Activated CD8-positive, alpha-beta T cell treated with anti-CD3 and anti-CD28 coated beads for 36 hours (primary cell): ENCODE results near the gene TMEM260. TPM values are rescaled to one million over a fixed set of nuclear protein-coding genes. Genes with fewer than 3 reads are reported as not detected.
A peak's percentile ranks its signal among the peaks of the same experiment; 100 is the strongest.

Experiments
- ATAC-seq: fragments of 200-7000 bp; cut with Tn5 transposase; one replicate; pipeline ENCODE4 v1.10.0; 2021; ENCODE audit warnings: mild to moderate bottlenecking, moderate library complexity
- CTCF ChIA-PET: fragments of 350-600 bp; sonication (Branson Sonifier 250); formaldehyde crosslinking; loops from one replicate; lab custom pipeline; 2021; ENCODE audit warnings: antibody characterized with exemption; lab: Charles Lee
- POLR2A ChIA-PET: fragments of 350-600 bp; sonication (Branson Sonifier 250); formaldehyde crosslinking; loops from one replicate; lab custom pipeline; 2021; ENCODE audit warnings: antibody characterized with exemption; lab: Charles Lee
- DNase-seq: peaks from one replicate; pipeline ENCODE4 v3.0.0-alpha.2; 2020
- H3K27ac Mint-ChIP-seq: one replicate; pipeline ENCODE4 v1.8.0; 2021; ENCODE audit warnings: mild to moderate bottlenecking, mixed read lengths
- H3K27me3 Mint-ChIP-seq: one replicate; pipeline ENCODE4 v1.8.0; 2021; ENCODE audit warnings: mixed read lengths
- H3K36me3 Mint-ChIP-seq: one replicate; pipeline ENCODE4 v1.8.0; 2021; ENCODE audit warnings: low read depth, mixed read lengths
- H3K4me1 Mint-ChIP-seq: one replicate; pipeline ENCODE4 v1.8.0; 2021; ENCODE audit warnings: low read depth, mixed read lengths
- H3K4me3 Mint-ChIP-seq: one replicate; pipeline ENCODE4 v1.8.0; 2021; ENCODE audit warnings: mild to moderate bottlenecking, moderate library complexity, mixed read lengths
- H3K9me3 Mint-ChIP-seq: one replicate; pipeline ENCODE4 v1.8.0; 2021; ENCODE audit warnings: mixed read lengths
- intact Hi-C: fragments of 100-400 bp; cut with micrococcal nuclease; formaldehyde crosslinking; loops from one replicate; pipeline ENCODE4 v1.10.0; 2022
- total RNA-seq, 2 experiments: library from RNA; stranded (reverse); gene quantifications; one replicate each; pipeline ENCODE4 v1.2.3, GENCODE V29; 2021
- TF ChIP-seq, protein P1 (sequence below): fragments of 200-600 bp; IDR thresholded peaks from one replicate; pipeline ENCODE4 v1.8.0; 2022; ENCODE audit warnings: antibody characterized with exemption, mild to moderate bottlenecking

TMEM260 gene
- total RNA-seq = 10 to 100 TPM; 10.6 to 11.1 TPM

DNA sequence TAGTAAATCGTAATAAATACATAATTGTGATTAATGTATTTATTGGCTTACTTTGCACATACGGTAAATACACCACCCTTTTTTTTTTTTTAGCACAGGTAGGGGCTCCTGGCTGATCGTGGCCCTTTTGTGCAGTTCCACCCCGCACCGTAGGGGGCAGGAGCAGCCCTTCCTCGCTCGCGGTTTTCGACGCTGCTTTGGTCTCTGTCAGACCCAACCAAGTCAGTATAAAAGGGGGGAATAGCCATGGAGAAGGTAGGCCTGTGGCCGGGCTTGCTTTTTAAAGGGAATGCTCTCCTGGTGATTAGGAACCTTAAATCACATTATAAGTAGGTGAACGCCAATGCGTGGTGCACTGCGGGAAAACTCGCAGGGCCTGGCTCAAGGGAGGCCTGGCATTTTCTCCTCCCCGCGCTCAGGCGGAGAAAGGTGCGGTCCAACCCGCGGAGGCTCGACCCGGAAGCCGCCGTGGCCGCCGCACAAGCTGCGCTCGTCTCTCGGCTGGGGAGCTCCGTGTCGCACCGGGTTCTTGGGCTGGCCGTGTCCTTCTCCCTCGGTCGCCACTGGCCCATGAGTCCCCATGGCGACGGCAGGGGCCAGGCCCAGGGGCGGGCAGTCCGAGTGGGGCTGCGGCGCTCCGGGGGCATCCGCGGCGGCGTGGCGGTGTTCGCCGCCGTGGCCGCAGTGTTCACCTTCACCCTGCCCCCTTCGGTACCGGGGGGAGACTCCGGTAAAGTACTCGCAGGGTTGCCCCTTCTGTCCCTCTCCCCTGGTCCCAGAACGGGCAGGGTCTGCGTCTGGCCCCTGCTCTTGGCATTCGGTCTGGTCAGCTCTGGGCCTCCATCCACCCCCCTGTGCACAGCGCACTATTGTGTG lies at the start of gene TMEM260:
Gene TMEM260, plus strand, starts transcription at position 454 of the 876 bp plus-strand sequence. Its CDS starts 117 bp downstream, at position 571.
- ChIA-PET CTCF (interaction anchor here (1.0 to 2.6 kb wide), 5 partner anchors 9 to 145 kb away, joined by 3 to 21 read pairs (median 4); no protein-coding TSS in a partner anchor), POLR2A (interaction anchor here (0.6 to 1.6 kb wide), 3 partner anchors 9 to 1528 kb away, joined by 3 to 6 read pairs (median 4); no protein-coding TSS in a partner anchor)
- H3K9me3 Mint-ChIP-seq = no peaks in the 10 kb centered on the region

GRCh38 chr14:56532546-56532945 lies 47.1 kb upstream of the TMEM260 start:
- intact Hi-C loops = no loop called here
- Mint-ChIP-seq H3K27me3 (peaks cover 7% of the 10 kb centered on the region), H3K4me1 (no peaks in the 10 kb centered on the region), H3K4me3 (no peak overlapping the region), H3K27ac (no peak overlapping the region), H3K9me3 (no peaks in the 10 kb centered on the region), H3K36me3 (no peaks in the 10 kb centered on the region)
- ATAC-seq = no peak
- no peak for DNase-seq
- CTCF ChIA-PET = no interaction called here
- POLR2A ChIA-PET = no interaction called here
- TF ChIP-seq, protein P1, sequence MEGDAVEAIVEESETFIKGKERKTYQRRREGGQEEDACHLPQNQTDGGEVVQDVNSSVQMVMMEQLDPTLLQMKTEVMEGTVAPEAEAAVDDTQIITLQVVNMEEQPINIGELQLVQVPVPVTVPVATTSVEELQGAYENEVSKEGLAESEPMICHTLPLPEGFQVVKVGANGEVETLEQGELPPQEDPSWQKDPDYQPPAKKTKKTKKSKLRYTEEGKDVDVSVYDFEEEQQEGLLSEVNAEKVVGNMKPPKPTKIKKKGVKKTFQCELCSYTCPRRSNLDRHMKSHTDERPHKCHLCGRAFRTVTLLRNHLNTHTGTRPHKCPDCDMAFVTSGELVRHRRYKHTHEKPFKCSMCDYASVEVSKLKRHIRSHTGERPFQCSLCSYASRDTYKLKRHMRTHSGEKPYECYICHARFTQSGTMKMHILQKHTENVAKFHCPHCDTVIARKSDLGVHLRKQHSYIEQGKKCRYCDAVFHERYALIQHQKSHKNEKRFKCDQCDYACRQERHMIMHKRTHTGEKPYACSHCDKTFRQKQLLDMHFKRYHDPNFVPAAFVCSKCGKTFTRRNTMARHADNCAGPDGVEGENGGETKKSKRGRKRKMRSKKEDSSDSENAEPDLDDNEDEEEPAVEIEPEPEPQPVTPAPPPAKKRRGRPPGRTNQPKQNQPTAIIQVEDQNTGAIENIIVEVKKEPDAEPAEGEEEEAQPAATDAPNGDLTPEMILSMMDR = no peak

More for the DNA sequence above, at the start of gene TMEM260:
- peak; percentile 97 for ATAC-seq
- Mint-ChIP-seq H3K27me3 (no peaks in the 10 kb centered on the region), H3K4me1 (peaks cover 36% of the 10 kb centered on the region), H3K4me3 (peak within 1 kb of the TSS; percentile 88), H3K27ac (peak within 1 kb of the TSS; percentile 94), H3K36me3 (no peaks in the 10 kb centered on the region)
- intact Hi-C loops = no loop called here
- peak; percentile 91 for DNase-seq
- TF ChIP-seq, protein P1 = peak; percentile 93

DNA sequence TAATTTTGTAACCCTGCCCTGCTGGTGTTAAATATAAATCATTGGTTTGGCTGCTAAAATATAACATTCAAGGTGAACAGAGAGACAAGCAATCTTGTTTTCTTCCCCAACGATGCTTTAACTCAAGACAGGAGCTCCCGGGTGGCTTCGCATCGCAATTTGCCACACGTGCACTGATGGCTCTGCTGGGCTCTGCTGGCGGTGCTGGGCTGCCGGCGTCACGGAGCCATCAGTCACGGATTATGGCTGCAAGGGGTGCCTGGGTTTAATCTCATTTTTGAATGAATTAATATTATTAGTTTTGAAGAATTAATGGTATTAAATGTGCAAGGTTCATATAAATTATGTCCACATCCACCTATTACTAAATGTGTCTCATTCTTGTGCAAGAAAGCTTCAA lies 44.9 kb upstream of the TMEM260 start:
- CTCF ChIA-PET = no interaction called here
- intact Hi-C loops = no loop called here
- ATAC-seq (no peak), DNase-seq (no peak)
- Mint-ChIP-seq H3K4me1 (no peaks in the 10 kb centered on the region), H3K9me3 (no peaks in the 10 kb centered on the region), H3K4me3 (no peak overlapping the region), H3K27ac (no peak overlapping the region), H3K36me3 (no peaks in the 10 kb centered on the region), H3K27me3 (peaks cover 7% of the 10 kb centered on the region)
- POLR2A ChIA-PET = no interaction called here
- TF ChIP-seq, protein P1 = no peak

- TF ChIP-seq, protein P1 = no peak
- ChIA-PET CTCF (no interaction called here), POLR2A (no interaction called here)
- intact Hi-C loops = no loop called here
- Mint-ChIP-seq H3K36me3 (no peaks in the 10 kb centered on the region), H3K27ac (no peak overlapping the region), H3K27me3 (peaks cover 2% of the 10 kb centered on the region), H3K4me1 (no peaks in the 10 kb centered on the region), H3K9me3 (no peaks in the 10 kb centered on the region), H3K4me3 (no peak overlapping the region)
- ATAC-seq (no peak), DNase-seq (no peak)
Measured at GRCh38 chr14:56539862-56540261, 39.7 kb upstream of the TMEM260 start.

- Mint-ChIP-seq H3K27ac (no peak overlapping the region), H3K36me3 (no peaks in the 10 kb centered on the region), H3K27me3 (peaks cover 3% of the 10 kb centered on the region), H3K9me3 (no peaks in the 10 kb centered on the region), H3K4me3 (no peak overlapping the region), H3K4me1 (no peaks in the 10 kb centered on the region)
- TF ChIP-seq, protein P1 = no peak
- intact Hi-C loops = no loop called here
- no peak for DNase-seq
- POLR2A ChIA-PET = interaction anchor here (0.6 kb wide), 1 partner anchor 10 kb away, joined by 3 read pairs; no protein-coding TSS in a partner anchor
- no peak for ATAC-seq
- CTCF ChIA-PET = no interaction called here
Measured at GRCh38 chr14:56543436-56543835, 36.2 kb upstream of the TMEM260 start.
